ENCODE results near the gene MCUR1. TPM values are rescaled to one million over a fixed set of nuclear protein-coding genes. Genes with fewer than 3 reads are reported as not detected.

The MCUR1 gene
- polyA plus RNA-seq, 2 of the 4 experiments (the other 2 are of a cell fraction): 11.6 to 15.6 TPM

DNA sequence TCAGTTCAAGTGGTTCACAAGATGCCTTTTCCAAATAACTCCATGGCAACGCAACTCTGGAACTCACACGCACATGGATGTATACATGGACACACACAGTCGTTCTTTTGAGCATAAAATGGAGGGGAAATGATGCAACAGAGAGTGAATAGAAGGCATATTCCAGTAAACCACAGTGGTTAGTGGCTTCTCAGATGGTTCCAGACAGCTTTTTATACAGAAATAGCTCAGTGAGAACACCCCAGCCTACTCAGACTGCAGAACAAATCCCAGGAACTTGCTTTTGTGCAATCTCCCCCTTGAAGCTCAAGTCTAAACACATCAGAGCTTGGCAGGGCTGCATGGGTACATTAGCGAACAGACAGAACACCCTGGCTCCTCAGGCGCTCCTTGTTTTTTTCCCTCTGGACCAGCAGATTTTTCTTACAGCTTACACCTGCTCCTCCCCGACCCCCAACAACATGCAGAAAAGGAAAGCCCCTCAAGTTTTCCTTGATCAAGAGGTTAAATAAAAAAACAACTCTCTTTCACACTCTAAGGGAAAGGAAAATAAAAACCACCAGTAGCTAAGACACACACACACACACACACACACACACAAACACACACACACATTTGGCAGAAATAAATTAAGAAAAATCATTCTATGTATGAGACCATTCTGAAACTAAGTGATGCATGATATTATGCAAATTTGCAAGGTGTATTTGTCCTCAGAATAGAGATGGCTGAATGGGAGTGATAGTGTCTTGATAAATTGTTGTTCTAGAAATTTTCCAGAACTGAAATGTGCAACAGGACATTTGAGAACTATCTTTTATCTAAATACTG, 51.5 kb downstream of the MCUR1 start:
- no peak overlapping the region for H3K27ac ChIP-seq
- ChIA-PET CTCF (interaction anchor here (0.6 to 2.4 kb wide), 3 partner anchors 12 to 1678 kb away, joined by 3 to 12 read pairs (median 3); no protein-coding TSS in a partner anchor), POLR2A (no interaction called here)
- no peak for FAIRE-seq
- H3K4me1 ChIP-seq: no peaks in the 10 kb centered on the region; the same call in 2 of the 3 replicates
- no peak for DNase-seq (ENCODE audit: low read depth in 1 of 2, low spot score in 1 of 2)
- 65% methylated on average over 6 of the region's 6 CpGs for WGBS (ENCODE audit: missing lambda C conversion rate)
- no peak for ATAC-seq
- no peak overlapping the region for H3K4me2 ChIP-seq
- H3K9me3 ChIP-seq: peaks cover 5% of the 10 kb centered on the region; the same call in 1 of the 3 replicates
- TF ChIP-seq, protein P1, sequence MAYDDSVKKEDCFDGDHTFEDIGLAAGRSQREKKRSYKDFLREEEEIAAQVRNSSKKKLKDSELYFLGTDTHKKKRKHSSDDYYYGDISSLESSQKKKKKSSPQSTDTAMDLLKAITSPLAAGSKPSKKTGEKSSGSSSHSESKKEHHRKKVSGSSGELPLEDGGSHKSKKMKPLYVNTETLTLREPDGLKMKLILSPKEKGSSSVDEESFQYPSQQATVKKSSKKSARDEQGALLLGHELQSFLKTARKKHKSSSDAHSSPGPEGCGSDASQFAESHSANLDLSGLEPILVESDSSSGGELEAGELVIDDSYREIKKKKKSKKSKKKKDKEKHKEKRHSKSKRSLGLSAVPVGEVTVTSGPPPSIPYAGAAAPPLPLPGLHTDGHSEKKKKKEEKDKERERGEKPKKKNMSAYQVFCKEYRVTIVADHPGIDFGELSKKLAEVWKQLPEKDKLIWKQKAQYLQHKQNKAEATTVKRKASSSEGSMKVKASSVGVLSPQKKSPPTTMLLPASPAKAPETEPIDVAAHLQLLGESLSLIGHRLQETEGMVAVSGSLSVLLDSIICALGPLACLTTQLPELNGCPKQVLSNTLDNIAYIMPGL (CRISPR knock-in tag; IDR thresholded peaks at IDR 0.05; ENCODE audit: borderline replicate concordance): no peak
- TF ChIP-seq PHF8 (IDR thresholded peaks at IDR 0.05; ENCODE audit: borderline replicate concordance, low read depth): no peak
- TF ChIP-seq CBX8 (IDR thresholded peaks at IDR 0.05): no peak
- no peak overlapping the region for H3K4me3 ChIP-seq

DNA sequence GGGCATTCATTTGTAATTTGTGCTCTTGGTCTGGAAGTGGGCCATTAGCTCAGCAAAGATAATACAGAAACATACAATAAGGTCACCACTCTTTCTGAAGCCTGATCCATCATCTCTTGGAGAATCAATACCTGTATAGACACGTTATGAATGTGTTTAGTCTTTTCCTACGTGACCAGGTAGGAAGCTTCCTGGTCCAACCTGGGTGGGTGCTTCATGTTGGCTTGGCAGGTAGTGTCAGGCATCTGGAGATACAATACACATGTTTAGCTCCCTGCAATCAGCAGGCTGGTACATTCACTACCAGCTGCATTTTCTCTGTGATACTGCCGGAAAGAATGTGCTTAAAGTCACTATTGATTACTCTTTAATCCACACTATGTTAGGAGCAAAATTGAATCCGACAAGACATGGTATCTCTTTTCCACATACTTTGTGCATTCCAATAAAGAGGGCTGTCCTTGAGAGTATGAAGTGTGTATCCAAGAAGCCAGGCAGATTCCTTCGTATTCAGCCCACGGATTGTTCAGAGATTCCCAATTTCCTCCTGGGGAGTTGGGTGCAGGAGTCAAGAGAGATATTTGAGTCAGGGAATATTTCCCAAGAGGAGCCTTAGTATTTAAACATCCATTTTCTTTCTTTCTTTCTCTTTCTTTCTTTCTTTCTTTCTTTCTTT, 52.9 kb downstream of the MCUR1 start:
- CTCF ChIA-PET: no interaction called here
- 75% methylated on average over 6 of the region's 6 CpGs for WGBS (ENCODE audit: missing lambda C conversion rate)
- Histone ChIP-seq H3K4me1 (no peaks in the 10 kb centered on the region; the same call in 2 of the 3 replicates), H3K9me3 (peaks cover 5% of the 10 kb centered on the region; the same call in 1 of the 3 replicates), H3K4me3 (no peak overlapping the region), H3K27ac (no peak overlapping the region), H3K4me2 (no peak overlapping the region)
- no peak for TF ChIP-seq JUNB (IDR thresholded peaks at IDR 0.05)
- TF ChIP-seq, protein P2, sequence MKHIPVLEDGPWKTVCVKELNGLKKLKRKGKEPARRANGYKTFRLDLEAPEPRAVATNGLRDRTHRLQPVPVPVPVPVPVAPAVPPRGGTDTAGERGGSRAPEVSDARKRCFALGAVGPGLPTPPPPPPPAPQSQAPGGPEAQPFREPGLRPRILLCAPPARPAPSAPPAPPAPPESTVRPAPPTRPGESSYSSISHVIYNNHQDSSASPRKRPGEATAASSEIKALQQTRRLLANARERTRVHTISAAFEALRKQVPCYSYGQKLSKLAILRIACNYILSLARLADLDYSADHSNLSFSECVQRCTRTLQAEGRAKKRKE (CRISPR knock-in tag; IDR thresholded peaks at IDR 0.05; ENCODE audit: low read depth): no peak
- no peak for TF ChIP-seq TP53 (CRISPR knock-in tag; IDR thresholded peaks at IDR 0.05)
- TF ChIP-seq HOXB13 (CRISPR knock-in tag; IDR thresholded peaks at IDR 0.05; ENCODE audit: low read depth): no peak
- TF ChIP-seq, protein P3, sequence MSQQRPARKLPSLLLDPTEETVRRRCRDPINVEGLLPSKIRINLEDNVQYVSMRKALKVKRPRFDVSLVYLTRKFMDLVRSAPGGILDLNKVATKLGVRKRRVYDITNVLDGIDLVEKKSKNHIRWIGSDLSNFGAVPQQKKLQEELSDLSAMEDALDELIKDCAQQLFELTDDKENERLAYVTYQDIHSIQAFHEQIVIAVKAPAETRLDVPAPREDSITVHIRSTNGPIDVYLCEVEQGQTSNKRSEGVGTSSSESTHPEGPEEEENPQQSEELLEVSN (IDR thresholded peaks at IDR 0.05; ENCODE audit: borderline replicate concordance, low read depth): no peak
- no peak for TF ChIP-seq SMC3 (IDR thresholded peaks at IDR 0.05)
- POLR2A ChIA-PET: no interaction called here
- FAIRE-seq (no peak), DNase-seq (ENCODE audit: low read depth in 1 of 2, low spot score in 1 of 2) (no peak), ATAC-seq (no peak)

DNA sequence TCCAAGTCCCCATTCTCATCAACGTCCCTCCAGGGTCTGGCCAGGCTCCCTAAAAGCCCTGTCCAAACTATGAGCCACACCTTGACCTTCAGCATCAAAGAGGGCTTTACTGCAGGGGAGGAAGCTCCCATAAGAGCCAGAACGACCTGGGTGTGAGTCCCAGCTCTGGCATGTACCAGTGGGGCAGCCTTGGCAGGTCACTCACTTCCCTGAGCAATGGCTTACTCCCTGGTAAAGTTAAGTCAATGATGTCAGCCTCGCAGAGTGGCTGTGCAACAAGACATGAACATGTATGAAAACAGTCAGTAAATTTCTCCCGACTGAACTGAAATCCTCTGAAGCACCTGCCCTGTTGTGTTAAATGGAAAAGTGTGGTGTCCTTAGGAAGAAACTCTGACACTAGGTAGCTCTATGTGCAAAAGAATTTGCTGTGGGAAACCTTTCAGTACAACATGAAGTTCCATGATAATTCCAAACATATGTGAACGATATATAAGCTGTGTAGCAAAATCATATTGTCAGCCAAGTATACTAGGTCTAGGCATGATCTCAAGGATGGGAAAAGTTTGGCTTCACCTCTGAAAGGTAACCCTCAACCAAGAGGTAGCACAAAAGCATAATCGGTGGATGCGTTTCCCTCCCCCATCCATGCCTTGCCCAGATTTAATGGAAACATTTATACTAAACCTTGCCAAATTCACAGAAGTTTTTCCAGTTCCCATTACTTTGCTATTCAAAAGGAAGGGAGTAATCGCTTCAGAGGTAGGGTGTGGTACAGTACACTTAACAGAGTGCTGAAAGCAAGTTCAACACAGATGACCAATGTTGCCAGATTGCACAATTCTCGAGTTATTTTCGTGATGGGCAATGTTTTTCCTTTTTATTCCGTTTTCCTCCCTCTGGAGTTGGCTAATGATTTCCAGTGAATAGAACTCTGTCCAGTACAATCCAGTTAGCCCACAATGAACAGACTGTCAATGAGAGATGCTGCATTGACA, 53.8 kb downstream of the MCUR1 start:
- FAIRE-seq (no peak), DNase-seq (ENCODE audit: low read depth in 1 of 2, low spot score in 1 of 2) (no peak), ATAC-seq (no peak)
- Histone ChIP-seq H3K4me2 (no peak overlapping the region), H3K27ac (no peak overlapping the region), H3K4me3 (no peak overlapping the region), H3K4me1 (no peaks in the 10 kb centered on the region; the same call in 2 of the 3 replicates), H3K9me3 (peaks cover 5% of the 10 kb centered on the region; the same call in 1 of the 3 replicates)
- 53% methylated on average over 10 of the region's 11 CpGs for WGBS (ENCODE audit: missing lambda C conversion rate)
- TF ChIP-seq POLR2AphosphoS2 (conservative IDR thresholded peaks at IDR 0.05; ENCODE audit: low read length) (no peak), FOXS1 (CRISPR knock-in tag; IDR thresholded peaks at IDR 0.05) (no peak), JUN (IDR thresholded peaks at IDR 0.05) (no peak), CBX8 (IDR thresholded peaks at IDR 0.05) (no peak), NR3C1 (IDR thresholded peaks at IDR 0.05) (no peak), RCOR1 (IDR thresholded peaks at IDR 0.05; ENCODE audit: low read depth, low read length) (no peak), CEBPB (IDR thresholded peaks at IDR 0.05) (0 out of 4 replicates have a peak, but pooled peaks have one; percentile 26 to 34)
- TF ChIP-seq, protein P4, sequence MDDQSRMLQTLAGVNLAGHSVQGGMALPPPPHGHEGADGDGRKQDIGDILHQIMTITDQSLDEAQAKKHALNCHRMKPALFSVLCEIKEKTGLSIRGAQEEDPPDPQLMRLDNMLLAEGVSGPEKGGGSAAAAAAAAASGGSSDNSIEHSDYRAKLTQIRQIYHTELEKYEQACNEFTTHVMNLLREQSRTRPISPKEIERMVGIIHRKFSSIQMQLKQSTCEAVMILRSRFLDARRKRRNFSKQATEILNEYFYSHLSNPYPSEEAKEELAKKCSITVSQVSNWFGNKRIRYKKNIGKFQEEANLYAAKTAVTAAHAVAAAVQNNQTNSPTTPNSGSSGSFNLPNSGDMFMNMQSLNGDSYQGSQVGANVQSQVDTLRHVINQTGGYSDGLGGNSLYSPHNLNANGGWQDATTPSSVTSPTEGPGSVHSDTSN (IDR thresholded peaks at IDR 0.05): no peak
- POLR2A ChIA-PET: no interaction called here
- CTCF ChIA-PET: no interaction called here

Measured in A549 (cell line).